Peyer's patch (tissue), 4 donors: ENCODE measurements around the gene TARBP1. TPM values are rescaled to one million over a fixed set of nuclear protein-coding genes. Genes with fewer than 3 reads are reported as not detected.
"Not testable (repeated sequence)": the region's sequence is repeated elsewhere in the genome, so short reads cannot be mapped to it uniquely, and the experiment has no call there.

ENCODE experiments used
- DNase-seq, 3 donors: peaks; one replicate each; pipeline ENCODE4 v3.0.0-alpha.2; 2017 to 2019
- H3K27ac ChIP-seq, 4 donors: fragments of 200-600 bp; sonication (generic); one replicate each; pipeline ENCODE4 v1.5.1; 2016 to 2019
- H3K27me3 ChIP-seq, 2 donors: fragments of 200-600 bp; sonication (generic); one replicate each; pipeline ENCODE4 v1.5.1; 2019
- H3K36me3 ChIP-seq, 3 donors: fragments of 200-600 bp; sonication (generic); one replicate each; pipeline ENCODE4 v1.5.1; 2016 to 2019
- H3K4me1 ChIP-seq, 4 donors: fragments of 200-600 bp; sonication (generic); one replicate each; pipeline ENCODE4 v1.5.1; 2016 to 2019
- H3K4me3 ChIP-seq, 4 donors: fragments of 200-600 bp; sonication (generic); 1 replicate in 3 of 4; 2 replicates in 1 of 4; pipeline ENCODE4 v1.5.1; 2016 to 2019; ENCODE audit warnings: mild to moderate bottlenecking in 1 of 4
- H3K9me3 ChIP-seq, 4 donors: fragments of 200-600 bp; sonication (generic); one replicate each; pipeline ENCODE4 v1.5.1; 2016 to 2019; ENCODE audit warnings: mild to moderate bottlenecking in 1 of 4
- CTCF ChIP-seq, 6 experiments: fragments of 450-650 bp in 4 of 6; fragments of 200-600 bp in 2 of 6; sonication (generic) in 1 of 6; IDR thresholded peaks; one replicate each; pipeline ENCODE4 v1.5.1; 2017 to 2019; ENCODE audit warnings: antibody characterized with exemption in 6 of 6, mild to moderate bottlenecking in 3 of 6, moderate library complexity in 1 of 6
- POLR2A ChIP-seq, 2 donors: fragments of 450-650 bp; IDR thresholded peaks; one replicate each; pipeline ENCODE4 v1.5.1; 2017; ENCODE audit warnings: antibody characterized with exemption in 2 of 2, mild to moderate bottlenecking in 2 of 2, moderate library complexity in 2 of 2
- total RNA-seq, 4 donors: library from RNA; depleted of rRNA; stranded (reverse); fragments of >200 nt; gene quantifications; one replicate each; pipeline ENCODE4 v1.1.0, GENCODE V29; 2016

Gene TARBP1
- total RNA-seq, 4 donors from 2014 or later: 19.3 to 52.0 (median 36.3) TPM

GRCh38 chr1:234405676-234406075 is 73.3 kb downstream of the TARBP1 start:
- TF ChIP-seq POLR2A (IDR thresholded peaks at IDR 0.05) (no peak), CTCF (IDR thresholded peaks at IDR 0.05) (no peak)
- Histone ChIP-seq H3K9me3 (no peaks in the 10 kb centered on the region), H3K4me3 (no peak overlapping the region), H3K36me3 (peaks cover 0 to 6% (median 0%) of the 10 kb centered on the region in 3 donors), H3K4me1 (peaks cover 0 to 5% (median 0%) of the 10 kb centered on the region in 4 donors), H3K27me3 (no peaks in the 10 kb centered on the region), H3K27ac (no peak overlapping the region)
- DNase-seq: no peak

GRCh38 chr1:234402939-234403338 is 76.0 kb downstream of the TARBP1 start:
- no peak for DNase-seq
- H3K9me3 ChIP-seq: no peaks in the 10 kb centered on the region
- no peak for TF ChIP-seq CTCF (IDR thresholded peaks at IDR 0.05)
- TF ChIP-seq POLR2A (IDR thresholded peaks at IDR 0.05): no peak
- H3K4me3 ChIP-seq: no peak overlapping the region
- no peaks in the 10 kb centered on the region for H3K27me3 ChIP-seq
- no peak overlapping the region for H3K27ac ChIP-seq
- H3K4me1 ChIP-seq: peaks cover 0 to 13% (median 0%) of the 10 kb centered on the region in 4 donors
- no peaks in the 10 kb centered on the region for H3K36me3 ChIP-seq

- Histone ChIP-seq H3K9me3 (no peaks in the 10 kb centered on the region), H3K4me3 (no peak overlapping the region), H3K27ac (peak overlapping the region in 2 of 4 donors; percentile 37 to 60), H3K27me3 (no peaks in the 10 kb centered on the region), H3K4me1 (peaks cover 0 to 13% (median 0%) of the 10 kb centered on the region in 4 donors), H3K36me3 (no peaks in the 10 kb centered on the region)
- no peak for DNase-seq
- no peak for TF ChIP-seq POLR2A (IDR thresholded peaks at IDR 0.05)
- no peak for TF ChIP-seq CTCF (IDR thresholded peaks at IDR 0.05)
These were observed 77.3 kb downstream of the TARBP1 start for GRCh38 chr1:234401658-234402057.

GRCh38 chr1:234400773-234401172 is 78.2 kb downstream of the TARBP1 start:
- no peaks in the 10 kb centered on the region for H3K9me3 ChIP-seq
- H3K4me3 ChIP-seq: peak overlapping the region in 2 of 4 donors; percentile 4 to 9
- peak overlapping the region in 2 of 4 donors; percentile 37 to 60 for H3K27ac ChIP-seq
- peaks cover 0 to 13% (median 0%) of the 10 kb centered on the region in 4 donors for H3K4me1 ChIP-seq
- no peaks in the 10 kb centered on the region for H3K27me3 ChIP-seq
- TF ChIP-seq CTCF (IDR thresholded peaks at IDR 0.05) (no peak), POLR2A (IDR thresholded peaks at IDR 0.05) (no peak)
- H3K36me3 ChIP-seq: no peaks in the 10 kb centered on the region
- no peak for DNase-seq

GRCh38 chr1:234399515-234399914 is 79.5 kb downstream of the TARBP1 start:
- not testable (repeated sequence) for H3K4me3 ChIP-seq, H3K9me3 ChIP-seq

GRCh38 chr1:234398849-234399381 is 80.1 kb downstream of the TARBP1 start:
- H3K27ac ChIP-seq: peak overlapping the region in 2 of 4 donors; percentile 19 to 60
- no peaks in the 10 kb centered on the region for H3K9me3 ChIP-seq
- TF ChIP-seq CTCF (IDR thresholded peaks at IDR 0.05) (no peak), POLR2A (IDR thresholded peaks at IDR 0.05) (no peak)
- H3K36me3 ChIP-seq: no peaks in the 10 kb centered on the region
- H3K4me1 ChIP-seq: peaks cover 0 to 13% (median 0%) of the 10 kb centered on the region in 4 donors
- H3K4me3 ChIP-seq: peak overlapping the region in 2 of 4 donors; percentile 1 to 13
- no peak for DNase-seq
- H3K27me3 ChIP-seq: no peaks in the 10 kb centered on the region

More at GRCh38 chr1:234399515-234399914, 79.5 kb downstream of the TARBP1 start:
- not testable (repeated sequence) for H3K27me3 ChIP-seq, H3K36me3 ChIP-seq, DNase-seq
- peaks cover 0 to 13% (median 0%) of the 10 kb centered on the region in 4 donors for H3K4me1 ChIP-seq
- H3K27ac ChIP-seq: peak overlapping the region in 2 of 4 donors; percentile 19 to 60
